Stimulated activated CD8-positive, alpha-beta memory T cell treated with anti-CD3 and anti-CD28 coated beads, Interleukin-15, amount 100 ng/mL, for 4 hours (primary cell): Measurements from ENCODE around the gene FAM8A1.

Experiments used
- DNase-seq, 2 donors: peaks; one replicate each; pipeline ENCODE4 v3.0.0-alpha.2; 2020; ENCODE audit warnings: low read depth in 2 of 2

Gene FAM8A1

DNA sequence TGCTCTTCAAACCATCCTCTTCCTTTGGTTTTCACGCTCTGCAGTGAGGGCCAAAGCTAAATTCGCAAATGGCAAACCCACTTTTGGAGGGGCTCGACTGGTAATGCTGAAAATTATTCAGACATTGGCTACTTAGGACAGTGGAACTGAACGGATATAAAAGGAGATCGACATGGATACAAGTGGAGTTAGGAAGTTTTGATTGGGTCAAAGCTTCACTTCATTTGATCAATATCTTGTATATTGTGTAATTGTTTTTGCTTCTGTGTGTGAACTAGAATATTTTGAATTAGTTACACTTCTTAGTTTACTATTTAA is 1.2 kb downstream of the FAM8A1 start:
- no peak for DNase-seq

DNA sequence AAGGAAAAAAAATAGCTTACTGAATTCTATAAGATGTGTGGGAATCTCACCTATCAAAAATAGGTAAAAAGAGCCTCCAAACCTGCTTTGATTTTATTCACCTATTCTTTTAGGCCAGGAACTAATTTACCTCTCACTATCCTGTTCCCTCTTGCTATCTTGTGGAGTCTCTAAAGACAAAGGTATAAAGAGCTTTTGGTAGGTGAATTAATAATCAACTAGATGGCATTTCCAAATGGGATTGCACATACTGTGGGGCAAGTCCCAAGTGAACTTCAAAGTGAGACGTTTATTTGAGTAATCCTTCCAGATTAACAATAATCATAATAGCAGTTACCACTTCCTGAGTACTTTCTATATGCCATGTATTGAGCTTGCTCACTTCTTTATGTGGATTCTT is 2.8 kb downstream of the FAM8A1 start:
- DNase-seq = no peak

DNA sequence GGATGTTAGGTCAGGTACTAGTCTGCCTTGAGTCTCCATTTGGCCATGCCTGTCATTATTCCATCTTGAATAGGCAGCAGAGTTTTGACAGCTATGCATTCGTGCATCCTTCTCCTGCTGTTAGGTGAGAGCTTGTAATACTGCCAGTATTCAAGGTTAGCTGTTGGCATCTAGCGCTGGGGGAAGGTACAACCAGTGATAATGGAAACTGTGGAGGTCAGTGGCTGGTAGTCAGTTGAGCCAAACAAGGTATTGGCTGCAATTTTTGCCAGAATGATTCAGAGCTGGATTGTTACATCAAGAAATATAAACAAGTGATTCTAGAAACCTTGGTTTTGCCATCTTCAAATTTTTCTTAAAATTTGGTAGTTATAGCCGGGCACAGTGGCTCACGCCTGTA is 6.5 kb downstream of the FAM8A1 start:
- DNase-seq = no peak

DNA sequence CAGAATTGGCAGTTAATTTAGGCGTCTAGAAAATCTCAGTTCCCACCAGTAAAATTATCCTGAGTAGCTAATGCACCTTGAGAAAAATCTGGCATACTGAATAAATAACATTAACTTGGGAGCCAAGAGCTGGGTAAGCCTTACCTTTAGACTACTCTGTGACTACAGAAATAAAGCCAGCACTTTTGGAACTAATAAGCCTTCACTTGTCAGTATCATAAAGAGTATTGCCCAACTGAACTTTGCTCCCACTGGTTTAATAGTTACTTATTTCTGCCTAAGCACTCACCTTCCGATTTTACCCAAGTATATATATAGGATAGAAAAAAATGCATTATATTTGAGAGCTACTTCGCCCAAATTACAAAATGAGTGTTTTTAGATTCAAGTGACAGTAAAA is 10.7 kb downstream of the FAM8A1 start:
- DNase-seq = no peak

DNA sequence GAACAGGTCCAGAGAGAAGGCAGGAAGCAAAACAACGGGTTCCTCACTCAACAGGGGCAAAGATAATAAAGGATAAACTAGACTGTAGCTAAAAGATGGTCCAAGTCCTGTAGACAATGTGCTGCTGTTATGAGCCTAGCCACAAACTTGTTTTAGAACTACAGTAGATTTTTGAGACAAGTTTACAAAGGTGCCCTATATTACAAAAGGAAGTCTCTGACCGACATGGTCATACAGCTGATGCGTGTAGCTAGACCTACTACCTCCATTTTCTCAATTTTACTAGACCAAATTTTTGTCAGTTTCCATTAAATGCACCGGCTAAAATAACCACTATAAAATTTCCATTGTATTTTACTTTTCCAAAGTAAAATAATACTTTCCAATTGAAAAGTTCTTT is 11.9 kb downstream of the FAM8A1 start:
- no peak for DNase-seq

DNA sequence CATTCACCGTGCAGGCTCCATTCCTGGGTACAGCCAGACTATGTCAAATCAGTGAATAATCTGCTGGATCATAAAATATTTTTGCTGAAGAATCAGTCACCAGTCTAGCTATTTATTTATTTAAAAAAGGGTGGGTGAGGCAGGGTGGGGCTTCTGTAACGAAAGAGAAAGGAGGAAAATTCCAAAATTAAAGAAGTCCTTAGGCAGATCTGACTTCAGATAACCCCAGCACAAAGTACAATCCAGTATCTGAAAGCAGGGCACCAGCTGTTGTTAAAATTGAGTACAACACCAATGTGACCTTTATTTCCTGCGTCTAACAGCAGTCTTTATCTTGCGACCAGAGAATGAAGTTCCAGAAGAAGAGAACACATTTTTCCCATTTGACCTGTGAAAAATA is 15.7 kb downstream of the FAM8A1 start:
- no peak for DNase-seq

DNA sequence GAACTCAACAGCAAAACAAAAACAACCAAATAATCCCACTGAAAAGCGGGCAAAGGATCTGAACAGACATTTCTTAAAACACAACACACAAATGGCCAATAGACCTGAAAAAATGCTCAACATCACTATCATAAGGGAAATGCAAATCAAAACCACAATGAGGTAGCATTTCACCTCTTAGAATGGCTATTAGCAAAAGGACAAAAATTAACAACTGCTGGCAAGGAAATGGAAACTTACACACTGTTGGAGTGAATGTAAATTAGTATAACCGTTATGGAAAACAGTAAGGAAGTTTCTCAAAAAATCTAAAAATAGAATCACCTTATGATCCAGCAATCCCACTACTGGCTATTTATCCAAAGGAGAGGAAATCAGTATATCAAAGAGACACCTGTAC is 20.9 kb downstream of the FAM8A1 start:
- DNase-seq = no peak

DNA sequence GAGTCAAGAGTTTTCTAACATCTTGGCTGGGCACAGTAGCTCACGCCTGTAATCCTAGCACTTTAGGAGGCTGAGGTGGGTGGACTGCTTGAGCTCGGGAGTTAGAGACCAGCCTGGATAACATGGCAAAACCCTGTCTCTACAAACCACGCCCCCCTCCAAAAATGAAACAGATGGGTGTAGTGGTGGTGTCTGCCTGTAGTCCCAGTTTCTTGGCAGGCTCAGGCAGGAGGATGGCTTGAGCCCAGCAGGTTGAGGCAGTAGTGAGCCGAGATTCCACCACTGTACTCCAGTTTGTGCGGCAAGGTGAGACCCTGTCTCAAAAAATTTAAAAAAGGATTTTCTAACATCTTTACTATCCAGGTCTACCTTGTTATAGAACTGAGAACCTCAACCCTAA is 22.0 kb downstream of the FAM8A1 start:
- DNase-seq = no peak

DNA sequence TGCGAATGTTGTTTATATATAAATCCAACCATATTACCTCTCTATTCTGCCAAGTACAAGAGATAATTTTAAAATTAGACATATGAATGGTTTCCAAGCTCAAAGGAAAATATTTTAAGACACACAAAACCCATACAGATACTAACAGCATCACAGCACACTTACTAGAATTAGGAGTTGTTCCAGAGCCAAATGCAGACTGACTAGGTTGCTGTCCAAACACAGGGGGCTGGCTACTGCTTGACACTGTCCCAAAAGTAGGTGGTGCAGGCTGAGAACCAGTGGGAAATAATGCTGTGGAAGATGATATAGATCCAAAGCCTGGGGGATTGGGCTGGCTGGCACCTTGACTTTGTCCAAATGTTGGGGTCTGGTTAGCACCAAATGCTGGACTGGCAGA is 24.3 kb downstream of the FAM8A1 start:
- DNase-seq = no peak

DNA sequence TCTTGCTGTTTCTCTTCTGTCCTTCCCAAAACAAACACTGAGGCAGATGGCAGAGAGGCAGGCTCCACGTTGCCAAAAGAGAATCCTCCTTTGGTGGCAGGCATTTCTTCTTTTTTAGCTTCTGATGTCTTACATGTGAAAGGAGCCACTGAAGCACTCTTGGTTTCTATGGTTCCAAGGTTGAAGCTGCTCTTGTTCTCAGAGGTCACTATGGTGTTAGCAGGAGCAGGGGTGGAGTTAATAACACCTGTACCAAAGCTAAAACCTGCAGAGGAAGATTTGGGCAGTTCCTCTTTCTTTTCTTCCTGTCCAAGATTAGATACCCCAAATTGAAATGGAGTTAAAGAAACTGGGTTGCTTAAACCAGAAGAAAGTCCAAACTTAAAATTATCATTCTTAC is 28.8 kb downstream of the FAM8A1 start:
- no peak for DNase-seq

DNA sequence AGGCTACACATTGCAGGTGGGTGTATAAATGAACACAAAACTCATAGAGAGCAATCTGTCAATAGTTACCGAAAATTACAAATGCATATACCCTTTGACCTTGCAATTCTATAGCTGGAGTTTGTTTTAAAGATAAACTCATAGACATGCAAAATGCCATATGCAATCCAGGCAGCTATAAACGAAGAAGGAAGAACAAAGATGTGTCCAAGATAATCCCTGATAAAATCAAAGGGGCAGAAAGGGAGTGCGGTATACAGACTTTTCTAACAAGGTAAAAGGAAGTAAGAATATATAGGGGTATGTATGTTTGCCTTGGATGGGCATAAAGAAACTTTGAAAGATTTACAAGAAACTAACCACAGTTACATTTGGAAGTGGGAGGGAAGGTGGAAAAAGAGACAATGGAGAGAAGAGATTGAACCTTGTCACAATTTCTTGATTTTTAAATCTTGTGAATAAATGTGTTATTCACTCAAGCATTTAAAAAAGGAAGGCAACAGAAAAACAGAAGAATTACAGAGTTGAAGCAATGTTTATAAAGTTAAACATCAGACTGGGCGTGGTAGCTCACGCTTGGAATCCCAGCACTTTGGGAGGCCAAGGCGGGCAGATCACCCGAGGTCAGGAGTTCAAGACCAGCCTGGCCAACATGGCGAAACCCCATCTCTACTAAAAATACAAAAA is 29.9 kb downstream of the FAM8A1 start:
- DNase-seq = no peak

DNA sequence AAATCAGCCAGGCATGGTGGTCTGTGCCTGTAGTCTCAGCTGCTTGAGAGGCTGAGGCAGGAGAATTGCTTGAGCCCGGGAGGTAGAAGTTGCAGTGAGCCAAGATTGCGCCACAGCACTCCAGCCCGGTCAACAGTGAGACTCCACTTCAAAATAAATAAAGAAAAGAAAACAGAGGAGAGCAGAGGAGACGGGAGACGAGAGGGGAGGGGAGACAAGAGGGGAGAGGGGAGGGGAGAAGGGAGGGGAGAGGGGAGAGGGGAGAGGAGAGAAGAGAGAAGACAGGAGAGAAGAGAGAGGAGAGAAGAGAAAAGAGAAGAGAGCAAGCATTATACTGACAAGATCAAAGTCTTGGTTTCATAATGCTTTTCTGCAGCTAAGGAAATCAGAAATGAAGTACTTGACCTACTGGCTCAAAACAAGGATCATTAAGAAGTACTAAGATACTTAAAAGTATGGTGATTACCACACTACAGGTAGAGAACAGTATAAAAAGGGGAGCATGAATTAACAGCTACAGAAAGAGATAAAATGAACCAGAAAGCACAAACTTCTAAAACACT is 30.5 kb downstream of the FAM8A1 start:
- DNase-seq = no peak

DNA sequence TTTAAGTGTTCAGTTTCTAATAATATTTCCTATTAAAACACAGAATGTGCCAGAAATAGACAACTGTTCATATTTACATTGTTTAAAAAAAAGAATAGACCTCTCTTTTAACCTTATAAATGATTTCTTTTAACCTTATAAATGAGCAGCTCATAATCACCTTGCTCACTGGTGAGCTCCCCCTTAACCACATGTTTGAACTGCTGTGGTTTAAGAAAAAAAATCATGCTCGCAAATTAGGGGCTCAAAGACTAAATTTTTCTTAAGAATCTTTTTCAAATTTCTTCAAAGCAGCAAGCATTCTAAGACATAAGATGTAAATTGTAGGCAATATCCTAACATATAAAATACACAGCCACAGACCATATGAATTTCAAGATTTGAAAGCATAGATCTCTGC is 32.8 kb downstream of the FAM8A1 start:
- no peak for DNase-seq

DNA sequence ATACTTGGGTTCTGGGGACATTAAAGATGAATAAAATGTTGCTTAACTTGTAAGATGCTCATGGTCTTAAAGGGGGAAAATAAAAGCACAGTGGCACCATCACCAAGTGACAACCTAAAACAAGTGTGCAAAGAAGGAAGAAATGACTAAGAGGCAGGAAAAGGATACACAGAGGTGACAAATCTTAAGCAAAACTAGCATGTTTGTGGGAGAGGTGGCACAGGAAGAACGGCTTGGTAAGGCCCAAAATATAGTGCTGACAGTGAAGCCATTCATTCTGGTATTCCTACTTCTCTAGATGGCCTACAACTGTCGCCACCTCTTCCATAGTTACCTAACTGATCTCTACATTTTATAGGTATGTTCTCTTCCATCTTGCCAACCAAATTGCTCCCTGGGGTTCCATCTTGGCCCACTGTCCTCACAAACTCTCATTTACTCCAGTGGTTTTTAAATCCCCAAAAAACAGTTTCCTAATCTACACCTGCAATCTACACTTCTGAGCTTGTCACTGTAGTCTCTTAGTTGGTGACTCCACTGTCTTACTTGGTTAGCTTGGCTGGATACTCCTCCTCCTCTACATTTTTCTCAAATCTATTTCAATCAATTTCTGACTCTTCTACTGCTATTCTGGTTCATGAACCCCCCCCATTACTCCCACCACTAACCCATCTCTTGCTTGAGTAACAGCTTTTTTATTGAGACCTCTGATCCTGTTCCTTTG is 33.5 kb downstream of the FAM8A1 start:
- peak in 1 of 2 donors; percentile 10 for DNase-seq

DNA sequence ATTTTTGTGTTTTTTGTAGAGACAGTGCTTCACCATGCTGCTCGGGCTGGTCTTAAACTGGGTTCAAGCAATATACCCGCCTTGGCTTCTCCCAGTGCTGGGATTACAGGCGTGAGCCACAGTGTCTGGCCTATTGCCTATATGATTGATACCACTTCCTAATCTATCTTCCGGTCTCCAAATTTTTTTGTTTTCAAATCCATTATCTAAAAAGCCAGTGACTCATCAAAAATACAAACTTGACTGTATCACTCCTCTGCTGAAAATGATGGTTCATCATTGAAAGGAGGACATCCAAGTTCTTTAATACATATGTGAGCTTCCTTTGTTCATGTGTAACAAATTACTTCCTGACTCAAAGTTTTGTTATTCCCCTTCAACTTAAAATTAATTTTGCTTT is 35.5 kb downstream of the FAM8A1 start:
- no peak for DNase-seq

DNA sequence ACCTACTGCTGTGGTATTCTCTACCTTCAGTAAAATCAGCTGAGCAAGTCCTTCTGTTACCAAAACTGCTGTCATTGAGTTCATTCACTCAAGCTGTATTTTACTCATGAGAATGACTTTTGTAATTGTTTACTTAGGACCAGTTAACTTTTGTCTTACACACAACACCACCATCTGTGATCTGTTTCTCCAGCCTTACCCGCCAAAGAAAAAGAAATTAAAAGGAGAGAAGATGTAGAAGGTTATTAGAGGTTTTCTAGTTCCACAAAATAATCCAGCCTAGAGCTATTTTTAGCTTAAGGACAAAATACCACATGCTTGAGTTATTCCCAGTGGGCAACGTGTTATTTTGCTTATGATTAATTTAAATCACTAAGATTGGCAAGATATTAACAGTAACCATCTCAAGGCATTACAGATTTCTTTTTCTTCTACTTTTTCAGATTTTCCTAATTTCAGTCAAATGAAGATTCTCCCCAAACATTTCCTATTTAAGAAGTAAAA is 38.2 kb downstream of the FAM8A1 start:
- DNase-seq = no peak

DNA sequence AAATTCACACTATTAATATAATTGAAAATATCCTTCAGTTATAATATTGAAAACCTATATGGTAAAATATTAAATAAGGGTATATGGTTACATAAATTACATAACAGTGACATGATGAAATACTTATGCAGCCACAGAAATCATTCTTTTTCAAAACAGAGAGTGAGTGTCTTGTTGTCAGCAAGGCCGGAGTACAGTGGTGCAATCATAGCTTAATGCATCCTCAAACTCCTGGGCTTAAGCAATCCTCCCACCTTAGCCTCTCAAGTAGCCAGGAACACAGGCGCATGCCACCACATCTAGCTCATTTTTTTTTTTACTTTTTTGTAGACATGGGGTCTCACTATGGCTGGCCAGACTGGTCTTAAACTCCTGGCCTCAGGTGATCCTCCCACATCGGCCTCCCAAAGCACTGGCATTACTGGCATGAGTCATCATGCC is 40.4 kb downstream of the FAM8A1 start:
- DNase-seq = no peak

DNA sequence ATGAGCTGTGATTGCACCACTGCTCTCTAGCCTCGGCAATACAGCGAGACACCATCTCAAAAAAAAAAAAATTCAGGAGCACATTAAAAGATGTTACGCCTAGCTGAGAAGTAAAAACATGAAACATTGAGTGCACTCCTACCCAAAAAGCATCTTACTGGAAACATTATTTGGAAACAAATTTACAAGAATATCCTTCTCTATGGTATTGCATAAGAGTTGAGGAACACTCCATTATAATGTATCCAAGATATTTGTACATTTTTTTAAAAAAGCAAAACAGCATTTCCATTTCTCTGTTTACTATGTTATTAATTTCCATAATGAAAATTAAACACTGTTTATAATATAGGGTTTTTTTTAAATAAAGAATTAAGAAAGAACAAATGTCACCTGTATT is 48.6 kb downstream of the FAM8A1 start:
- DNase-seq = no peak

DNA sequence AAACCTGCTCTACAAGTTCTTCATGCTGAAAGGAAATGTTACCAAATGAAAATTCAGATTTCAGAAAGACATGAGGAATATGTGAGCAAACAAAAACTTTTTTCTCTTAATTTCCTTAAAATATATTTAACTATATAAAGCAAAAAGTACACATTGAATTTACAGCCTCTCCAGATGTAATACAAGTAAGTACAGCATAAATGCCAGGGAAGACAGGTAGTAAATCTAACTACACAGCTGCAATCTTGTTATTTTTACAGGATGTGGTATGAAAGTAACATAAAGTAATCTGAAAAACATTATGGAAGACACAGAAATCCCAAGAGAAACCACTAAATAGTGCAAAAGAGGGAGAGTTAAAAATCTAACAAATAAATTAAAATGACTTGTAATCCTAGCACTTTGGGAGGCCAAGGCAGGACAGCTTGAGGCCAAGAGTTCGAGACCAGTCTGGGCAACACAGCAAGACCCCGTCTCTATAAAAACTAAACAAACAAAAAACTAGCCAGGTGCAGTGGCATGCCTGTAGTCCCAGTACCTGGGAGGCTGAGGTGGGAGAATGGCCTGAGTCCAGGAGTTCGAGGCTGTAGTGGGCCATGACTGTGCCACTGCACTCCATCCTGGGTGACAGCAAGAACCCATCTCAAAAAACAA is 50.7 kb downstream of the FAM8A1 start:
- DNase-seq = no peak

DNA sequence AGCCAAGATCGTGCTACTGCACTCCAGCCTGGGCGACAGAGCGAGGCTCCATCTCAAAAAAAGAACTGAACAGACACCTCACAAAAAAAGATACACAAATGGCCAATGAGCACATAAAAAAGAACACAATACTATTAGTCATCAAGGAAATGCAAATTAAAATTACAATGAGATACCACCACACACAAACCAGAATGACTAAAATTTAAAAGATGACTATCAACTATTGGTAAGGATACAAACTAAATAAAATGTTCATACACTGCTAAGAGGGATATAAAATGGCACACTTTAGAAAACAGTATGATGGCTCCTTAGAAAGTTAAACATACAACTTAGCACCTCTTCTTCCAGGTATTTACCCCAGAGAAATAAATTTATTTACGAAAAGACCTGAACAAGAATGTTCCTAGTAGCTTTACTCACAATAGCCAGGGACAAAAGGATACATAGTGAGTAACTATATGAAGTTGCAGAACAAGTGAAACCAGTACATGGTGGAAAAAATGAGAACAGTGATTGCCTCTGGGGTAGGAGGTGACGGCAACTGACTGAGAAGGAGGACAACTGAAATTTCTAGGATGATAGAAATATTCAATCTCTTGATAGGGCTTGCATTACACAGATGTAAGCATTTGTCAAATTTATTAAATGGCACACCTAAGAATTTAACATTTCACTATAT is 53.2 kb downstream of the FAM8A1 start:
- DNase-seq = no peak

DNA sequence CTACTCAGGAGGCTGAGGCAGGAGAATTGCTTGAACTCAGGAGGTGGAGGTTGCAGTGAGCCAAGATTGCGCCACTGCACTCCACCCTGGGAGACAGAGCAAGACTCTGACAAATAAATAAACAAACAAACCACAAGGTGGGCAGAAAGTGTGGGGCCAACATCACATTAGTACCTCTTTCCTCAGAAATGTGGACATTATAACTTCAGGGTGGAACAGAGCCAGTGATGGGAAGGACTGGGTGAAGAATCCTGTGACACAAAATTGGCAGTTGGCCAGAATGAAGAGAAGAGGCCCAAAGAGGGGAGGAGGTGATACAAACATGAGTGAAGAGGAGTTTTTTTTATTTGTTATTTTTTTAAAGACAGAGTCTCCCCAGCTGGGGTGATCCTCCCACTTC is 56.0 kb downstream of the FAM8A1 start:
- DNase-seq = no peak

DNA sequence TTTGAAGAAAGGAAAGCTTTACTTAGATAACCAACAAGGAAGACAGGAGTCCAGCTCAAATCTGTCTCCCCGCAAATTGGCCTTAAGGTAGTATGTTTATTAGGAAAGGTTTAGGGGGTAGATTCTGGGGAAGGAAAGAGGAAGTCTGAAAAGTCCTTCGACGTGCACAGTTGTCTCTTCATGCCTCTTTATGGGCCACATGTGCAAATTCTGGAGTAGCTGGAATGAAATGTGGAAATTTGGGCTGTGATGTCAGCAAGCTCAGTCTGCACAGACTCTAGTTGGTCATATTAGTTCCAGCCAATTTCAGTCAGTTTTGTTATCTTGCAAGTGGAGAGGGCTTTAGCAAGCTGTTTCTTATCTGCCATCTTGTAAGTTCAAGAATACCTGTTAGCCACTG is 56.5 kb downstream of the FAM8A1 start:
- DNase-seq = no peak
